ENCODE results near the gene ATP6V1E1.
A peak's percentile ranks its signal among the peaks of the same experiment; 100 is the strongest.

- peak in 2 of 3 experiments; percentile 12 to 16 for TF ChIP-seq CTCF (IDR thresholded peaks at IDR 0.05)
- peak; percentile 99 for TF ChIP-seq POLR2AphosphoS5 (IDR thresholded peaks at IDR 0.05)
Measured at GRCh38 chr22:17638432-17639246, 10.1 kb upstream of the ATP6V1E1 start, which contains the start of gene BCL2L13.

Data from esophagus muscularis mucosa (tissue), 3 donors.